Measurements from ENCODE around the gene ACSL1.

ACSL1 gene

GRCh38 chr4:184790826-184791225 lies 34.9 kb downstream of the ACSL1 start:
- TF ChIP-seq FOXP2 (optimal IDR thresholded peaks at IDR 0.05; ENCODE audit: borderline replicate concordance, extremely low read depth, extremely low read length, insufficient read depth) (no peak), SIN3A (IDR thresholded peaks at IDR 0.05; ENCODE audit: borderline replicate concordance, insufficient read depth, low read length) (no peak), POLR2AphosphoS5 (IDR thresholded peaks at IDR 0.05; ENCODE audit: low read depth, low read length) (no peak), REST (IDR thresholded peaks at IDR 0.05; ENCODE audit: insufficient read depth in 1 of 2, low read depth in 2 of 2, low read length in 2 of 2) (no peak), TAF1 (IDR thresholded peaks at IDR 0.05; ENCODE audit: borderline replicate concordance, insufficient read depth, low read length) (no peak)

DNA sequence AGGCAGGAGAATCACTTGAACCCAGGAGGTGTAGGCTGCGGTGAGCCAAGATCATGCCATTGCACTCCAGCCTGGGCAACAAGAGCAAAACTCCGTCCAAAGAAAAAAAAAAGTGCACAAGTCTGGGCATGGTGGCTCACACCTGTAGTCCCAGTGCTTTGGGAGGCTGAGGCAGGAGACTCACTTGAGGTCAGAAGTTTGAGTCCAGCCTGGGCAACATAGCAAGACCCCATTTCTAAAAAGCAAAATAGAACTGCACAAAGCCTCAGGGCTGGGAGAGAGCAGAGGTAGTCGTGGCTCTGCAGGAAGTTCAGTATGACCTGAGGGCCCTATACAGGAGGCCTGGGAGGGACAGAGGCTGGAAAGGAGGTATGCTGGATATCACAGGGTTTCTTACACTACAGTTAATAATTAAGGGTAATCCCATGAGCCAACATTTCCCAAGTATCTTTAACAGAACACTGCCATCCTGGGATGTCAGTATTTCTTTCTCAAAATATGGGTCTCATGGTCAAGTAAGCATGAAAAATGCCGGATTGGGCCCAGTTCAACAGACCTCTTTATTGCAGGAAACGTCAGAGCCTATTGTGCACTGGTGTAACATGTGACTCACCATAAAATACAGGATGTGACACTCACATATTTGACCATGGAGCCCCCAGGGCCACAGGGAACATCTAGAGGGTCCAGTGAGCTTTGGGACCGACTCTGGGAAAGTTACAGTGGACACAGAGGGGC lies 37.8 kb downstream of the ACSL1 start:
- TF ChIP-seq TAF1 (IDR thresholded peaks at IDR 0.05; ENCODE audit: borderline replicate concordance, insufficient read depth, low read length) (no peak), REST (IDR thresholded peaks at IDR 0.05; ENCODE audit: insufficient read depth in 1 of 2, low read depth in 2 of 2, low read length in 2 of 2) (no peak), FOXP2 (optimal IDR thresholded peaks at IDR 0.05; ENCODE audit: borderline replicate concordance, extremely low read depth, extremely low read length, insufficient read depth) (no peak), SIN3A (IDR thresholded peaks at IDR 0.05; ENCODE audit: borderline replicate concordance, insufficient read depth, low read length) (no peak), POLR2AphosphoS5 (IDR thresholded peaks at IDR 0.05; ENCODE audit: low read depth, low read length) (no peak)

DNA sequence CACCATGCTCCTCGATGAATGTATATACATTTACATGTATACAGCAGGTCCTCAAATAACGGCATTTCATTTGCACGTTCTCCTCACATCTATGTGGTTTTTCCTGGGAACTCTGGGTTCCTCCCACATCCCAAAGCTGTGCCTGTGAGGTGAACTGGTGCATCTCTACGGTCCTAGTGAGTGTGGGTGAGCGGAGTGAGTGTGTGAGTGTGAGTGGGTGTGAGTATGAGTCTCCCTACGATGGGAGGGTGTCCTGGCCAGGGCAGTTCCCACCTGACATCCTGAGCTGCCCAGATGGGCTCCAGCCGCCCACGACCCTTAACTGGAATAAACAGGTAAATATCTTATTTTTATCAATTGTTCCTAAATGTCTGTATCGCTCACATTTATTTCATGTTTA lies 40.0 kb downstream of the ACSL1 start:
- TF ChIP-seq FOXP2 (optimal IDR thresholded peaks at IDR 0.05; ENCODE audit: borderline replicate concordance, extremely low read depth, extremely low read length, insufficient read depth) (no peak), POLR2AphosphoS5 (IDR thresholded peaks at IDR 0.05; ENCODE audit: low read depth, low read length) (no peak), REST (IDR thresholded peaks at IDR 0.05; ENCODE audit: insufficient read depth in 1 of 2, low read depth in 2 of 2, low read length in 2 of 2) (no peak), SIN3A (IDR thresholded peaks at IDR 0.05; ENCODE audit: borderline replicate concordance, insufficient read depth, low read length) (no peak), TAF1 (IDR thresholded peaks at IDR 0.05; ENCODE audit: borderline replicate concordance, insufficient read depth, low read length) (no peak)

- TF ChIP-seq REST (IDR thresholded peaks at IDR 0.05; ENCODE audit: insufficient read depth in 1 of 2, low read depth in 2 of 2, low read length in 2 of 2) (no peak), POLR2AphosphoS5 (IDR thresholded peaks at IDR 0.05; ENCODE audit: low read depth, low read length) (no peak), FOXP2 (optimal IDR thresholded peaks at IDR 0.05; ENCODE audit: borderline replicate concordance, extremely low read depth, extremely low read length, insufficient read depth) (no peak), TAF1 (IDR thresholded peaks at IDR 0.05; ENCODE audit: borderline replicate concordance, insufficient read depth, low read length) (no peak), SIN3A (IDR thresholded peaks at IDR 0.05; ENCODE audit: borderline replicate concordance, insufficient read depth, low read length) (no peak)
These were observed 41.0 kb downstream of the ACSL1 start for GRCh38 chr4:184784628-184785257.
